KOPT-K1 (cell line): Measurements from ENCODE around the gene LRRC2.
A peak's percentile ranks its signal among the peaks of the same experiment; 100 is the strongest.
"Not testable (repeated sequence)": the region's sequence is repeated elsewhere in the genome, so short reads cannot be mapped to it uniquely, and the experiment has no call there.

Experiments
- H3K27ac ChIP-seq: fragments of 200-600 bp; sonication (generic); 2 replicates; pipeline ENCODE4 v1.5.1; 2016; ENCODE audit warnings: antibody characterized with exemption, mild to moderate bottlenecking, low read depth, low read length; ENCODE audit not compliant: poor library complexity, severe bottlenecking
- H3K36me3 ChIP-seq: fragments of 200-600 bp; sonication (generic); 2 replicates; pipeline ENCODE4 v1.5.1; 2017; ENCODE audit warnings: antibody characterized with exemption, mild to moderate bottlenecking, low read length, moderate library complexity; ENCODE audit not compliant: insufficient read depth
- H3K9me3 ChIP-seq: fragments of 200-600 bp; sonication (generic); 2 replicates; pipeline ENCODE4 v1.5.1; 2017; ENCODE audit warnings: antibody characterized with exemption, low read length, mild to moderate bottlenecking; ENCODE audit not compliant: insufficient read depth, poor library complexity, severe bottlenecking

LRRC2 gene

GRCh38 chr3:46593274-46593862 is 27.3 kb upstream of the LRRC2 start:
- H3K36me3 ChIP-seq = no peaks in the 10 kb centered on the region
- no peak overlapping the region for H3K27ac ChIP-seq
- H3K9me3 ChIP-seq = no peaks in the 10 kb centered on the region

GRCh38 chr3:46587268-46587667 is 21.2 kb upstream of the LRRC2 start:
- peak overlapping the region; percentile 26 for H3K27ac ChIP-seq
- not testable (repeated sequence) for H3K36me3 ChIP-seq, H3K9me3 ChIP-seq

GRCh38 chr3:46586738-46587246 is 20.7 kb upstream of the LRRC2 start:
- Histone ChIP-seq H3K27ac (peak overlapping the region; percentile 26), H3K9me3 (no peaks in the 10 kb centered on the region), H3K36me3 (no peaks in the 10 kb centered on the region)

GRCh38 chr3:46585799-46586693 is 19.9 kb upstream of the LRRC2 start:
- Histone ChIP-seq H3K9me3 (no peaks in the 10 kb centered on the region), H3K27ac (peak overlapping the region; percentile 26), H3K36me3 (no peaks in the 10 kb centered on the region)

GRCh38 chr3:46584598-46585467 is 18.7 kb upstream of the LRRC2 start:
- Histone ChIP-seq H3K27ac (no peak overlapping the region), H3K9me3 (no peaks in the 10 kb centered on the region), H3K36me3 (no peaks in the 10 kb centered on the region)

- no peak overlapping the region for H3K27ac ChIP-seq
- H3K36me3 ChIP-seq = no peaks in the 10 kb centered on the region
- H3K9me3 ChIP-seq = no peaks in the 10 kb centered on the region
Observed at GRCh38 chr3:46580675-46581074, 14.6 kb upstream of the LRRC2 start.

- Histone ChIP-seq H3K36me3 (no peaks in the 10 kb centered on the region), H3K27ac (no peak overlapping the region)
Observed at GRCh38 chr3:46579756-46580286, 13.7 kb upstream of the LRRC2 start.

GRCh38 chr3:46578973-46579755 is 13.1 kb upstream of the LRRC2 start:
- Histone ChIP-seq H3K9me3 (no peaks in the 10 kb centered on the region), H3K36me3 (no peaks in the 10 kb centered on the region), H3K27ac (no peak overlapping the region)

More at GRCh38 chr3:46579756-46580286, 13.7 kb upstream of the LRRC2 start:
- H3K9me3 ChIP-seq = no peaks in the 10 kb centered on the region

GRCh38 chr3:46577580-46578249 is 11.6 kb upstream of the LRRC2 start:
- H3K36me3 ChIP-seq, H3K27ac ChIP-seq, H3K9me3 ChIP-seq: not testable (repeated sequence)

- Histone ChIP-seq H3K9me3 (no peaks in the 10 kb centered on the region), H3K36me3 (no peaks in the 10 kb centered on the region), H3K27ac (no peak overlapping the region)
Observed at GRCh38 chr3:46576879-46577278, 10.8 kb upstream of the LRRC2 start.

GRCh38 chr3:46576386-46576785 is 10.3 kb upstream of the LRRC2 start:
- Histone ChIP-seq H3K36me3 (no peaks in the 10 kb centered on the region), H3K27ac (no peak overlapping the region), H3K9me3 (no peaks in the 10 kb centered on the region)

GRCh38 chr3:46575577-46576222 is 9.6 kb upstream of the LRRC2 start:
- no peaks in the 10 kb centered on the region for H3K36me3 ChIP-seq
- H3K9me3 ChIP-seq = no peaks in the 10 kb centered on the region
- no peak overlapping the region for H3K27ac ChIP-seq

GRCh38 chr3:46574881-46575576 is 8.9 kb upstream of the LRRC2 start:
- H3K9me3 ChIP-seq = no peaks in the 10 kb centered on the region
- H3K27ac ChIP-seq = no peak overlapping the region
- H3K36me3 ChIP-seq = no peaks in the 10 kb centered on the region
